NCI-H2107 treated with DMSO at 0.1 percent for 48 hours (cell line): Measurements from ENCODE around the gene USH2A.
"Not testable (repeated sequence)": the region's sequence is repeated elsewhere in the genome, so short reads cannot be mapped to it uniquely, and the experiment has no call there.

Source experiments
- DNase-seq: peaks from one replicate; lab custom pipeline; 2025; ENCODE audit not compliant: unreplicated experiment; lab: John Stamatoyannopoulos, UW

The USH2A gene

DNA sequence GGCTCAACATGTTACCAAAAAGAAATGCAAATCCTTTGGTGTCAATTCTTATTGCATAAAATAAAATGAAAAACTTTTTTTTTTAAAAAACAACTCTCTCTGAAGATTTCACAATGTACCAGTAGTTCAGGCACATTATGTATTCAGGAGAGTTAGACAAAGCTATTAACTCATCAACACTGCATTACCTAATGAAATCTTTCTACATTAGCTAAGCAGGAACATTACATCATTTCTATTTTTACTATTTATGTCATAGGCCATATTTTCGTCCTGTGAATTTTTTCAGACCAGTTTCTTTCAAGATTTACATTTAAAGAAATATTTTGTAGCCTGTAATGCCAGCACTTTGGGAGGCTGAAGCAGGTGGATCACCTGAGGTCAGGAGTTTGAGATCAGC is 366.2 kb downstream of the USH2A start:
- no peak for DNase-seq

DNA sequence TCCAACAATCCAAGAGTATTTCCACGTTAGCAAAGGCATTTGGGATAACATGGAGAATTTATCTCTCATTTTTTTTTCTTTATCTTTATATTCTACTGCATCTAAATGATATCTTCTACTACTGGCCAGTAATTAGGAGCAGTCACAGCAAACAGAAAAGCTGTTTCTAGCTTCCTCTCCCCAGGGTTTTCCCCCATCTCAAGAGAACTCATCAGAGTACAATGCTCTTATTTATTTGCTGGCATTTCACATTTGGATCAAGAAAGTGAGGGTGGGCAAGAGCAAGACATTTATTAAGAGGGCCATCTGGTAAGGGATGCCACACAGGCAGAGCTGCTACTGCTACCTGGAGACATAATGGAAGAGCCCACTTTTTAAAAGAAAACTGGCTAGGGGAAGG is 368.2 kb downstream of the USH2A start:
- no peak for DNase-seq

DNA sequence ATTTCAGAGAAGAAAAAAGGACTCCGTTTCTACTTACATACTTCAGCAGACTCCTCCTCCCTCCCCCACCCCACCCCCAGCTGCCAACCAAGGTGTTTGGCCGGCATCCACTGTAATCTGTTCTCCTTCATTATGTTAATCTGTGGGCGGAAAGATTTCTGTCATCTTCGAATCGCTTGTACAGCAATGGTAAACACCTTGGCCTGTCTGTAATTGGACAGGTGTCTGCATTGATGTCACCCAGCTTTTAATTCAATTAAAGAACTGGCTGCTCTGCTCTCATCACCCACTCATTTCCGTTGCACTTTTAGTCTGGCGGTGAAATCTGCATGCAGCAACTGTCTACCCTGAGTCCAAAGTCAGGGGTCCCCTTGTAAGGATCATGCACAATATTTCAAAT is 368.6 kb downstream of the USH2A start:
- peak; percentile 75 for DNase-seq

DNA sequence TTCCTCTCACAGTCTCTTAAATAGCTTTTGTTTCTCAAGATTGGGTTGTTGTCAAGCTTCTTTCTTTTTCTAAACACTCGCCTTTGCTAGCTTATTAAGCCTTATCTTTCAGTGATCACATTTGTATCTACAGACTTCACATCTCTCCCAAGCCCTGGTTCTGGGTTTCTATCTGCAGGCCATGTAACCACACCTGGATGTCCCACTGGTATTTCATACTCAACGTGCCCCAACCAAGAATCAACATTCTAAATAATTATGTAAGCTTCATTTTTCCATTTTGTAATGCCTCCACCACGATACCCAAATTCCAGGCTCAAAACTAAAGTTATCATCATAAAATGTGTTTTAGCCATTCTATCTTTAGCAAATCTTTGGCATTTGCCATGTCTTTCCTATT is 372.2 kb downstream of the USH2A start:
- DNase-seq = no peak

DNA sequence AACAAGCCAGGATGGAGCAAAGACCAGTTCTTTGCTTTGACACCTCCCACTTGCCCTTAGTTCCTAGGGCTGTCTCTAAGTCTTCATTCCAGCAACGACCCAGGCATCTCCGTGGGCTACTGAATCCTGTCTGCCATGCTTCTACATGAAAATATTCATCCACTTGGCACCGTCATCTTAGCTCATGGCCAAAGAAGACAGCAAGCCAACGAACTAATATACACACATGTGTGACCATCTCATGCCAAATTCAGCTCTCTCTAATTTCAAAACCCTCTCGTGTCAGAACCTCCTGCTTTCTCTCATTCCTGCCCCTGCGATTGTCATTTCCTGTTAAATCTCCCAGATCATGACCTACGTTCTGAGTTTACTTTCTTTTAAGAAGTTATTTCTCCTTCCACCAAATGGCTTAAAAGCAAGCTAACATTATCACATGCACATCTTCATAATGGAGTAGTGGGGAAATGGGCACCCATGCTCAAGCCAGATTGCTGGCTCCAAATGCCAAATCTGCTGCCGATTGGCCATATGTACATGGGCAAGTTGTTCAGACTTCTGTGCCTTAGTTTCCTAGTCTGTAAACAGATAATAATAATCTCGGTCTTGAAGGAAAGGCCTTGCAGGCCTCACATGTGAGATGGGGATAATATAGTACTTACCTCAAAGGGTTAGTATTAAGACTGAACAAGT is 373.4 kb downstream of the USH2A start:
- DNase-seq = no peak

DNA sequence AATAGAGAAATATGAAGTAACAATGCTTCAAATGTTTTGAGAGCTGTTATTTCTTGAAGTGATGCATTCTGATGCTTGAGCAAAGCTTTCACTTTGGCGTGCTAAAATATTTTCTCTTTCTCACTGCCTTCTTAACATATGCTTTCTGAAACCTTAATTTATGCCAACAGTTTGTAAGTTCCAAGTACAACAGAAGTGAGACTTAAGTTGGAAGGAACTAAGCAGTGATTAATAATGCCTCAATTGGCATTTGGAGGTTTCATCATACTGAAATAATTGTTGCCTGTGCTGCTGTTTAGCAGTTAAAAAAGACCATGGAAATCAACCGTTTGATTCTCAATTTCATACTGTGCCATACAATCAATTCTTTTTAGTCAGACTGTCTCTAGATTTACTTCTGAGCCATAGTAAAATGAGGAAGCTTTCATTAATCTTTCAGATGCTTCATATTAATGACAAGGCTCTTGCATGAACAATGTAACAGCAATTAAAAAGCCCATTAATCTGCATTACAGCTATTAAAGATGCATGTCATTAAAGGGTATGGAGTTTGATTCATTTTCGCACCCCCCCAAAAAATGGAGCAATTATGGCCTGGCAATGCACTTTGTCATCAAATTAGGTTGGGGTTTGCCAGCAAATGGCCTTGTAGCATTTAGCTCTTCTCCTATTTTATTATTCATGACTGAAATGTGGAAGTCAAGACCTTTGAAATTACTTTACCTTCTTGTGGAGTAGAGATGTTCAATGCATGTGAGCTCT is 375.3 kb downstream of the USH2A start:
- DNase-seq = no peak

DNA sequence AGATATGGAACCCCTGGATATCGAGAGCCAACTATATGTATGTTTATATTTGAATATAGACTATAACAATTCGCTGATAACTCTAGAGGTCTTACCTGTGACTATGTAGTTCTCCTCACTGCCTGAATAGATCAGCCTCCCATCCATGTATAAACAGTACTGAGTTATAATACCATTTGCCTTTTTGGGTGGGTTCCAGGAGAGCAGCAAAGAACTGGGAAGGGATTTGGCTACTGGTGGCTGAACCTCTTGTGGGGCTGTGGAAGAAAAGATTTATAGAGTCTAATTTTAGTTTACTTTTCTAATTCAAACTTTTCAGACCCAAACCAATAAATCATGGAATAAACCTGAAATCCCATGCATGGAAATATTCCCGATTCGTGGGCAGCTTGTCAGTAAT is 376.9 kb downstream of the USH2A start:
- no peak for DNase-seq

DNA sequence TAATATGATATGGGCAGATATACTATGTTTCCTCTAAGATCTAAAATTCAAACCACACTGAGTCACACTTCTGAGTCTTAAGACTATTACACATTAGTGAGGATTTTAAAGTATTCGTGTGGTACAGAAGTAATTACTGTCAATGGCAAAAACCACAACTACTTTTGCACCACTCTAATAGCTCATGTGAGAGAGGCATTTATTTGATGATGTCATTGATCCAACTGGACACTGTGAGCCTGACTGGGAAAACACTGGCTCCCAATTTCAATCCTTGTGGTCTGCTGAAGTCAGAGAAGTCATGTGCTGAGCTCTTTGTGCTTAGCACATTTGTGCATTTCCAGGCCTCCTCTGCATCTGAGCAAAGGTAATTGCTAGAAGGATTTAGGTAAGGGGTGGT is 377.8 kb downstream of the USH2A start:
- no peak for DNase-seq

DNA sequence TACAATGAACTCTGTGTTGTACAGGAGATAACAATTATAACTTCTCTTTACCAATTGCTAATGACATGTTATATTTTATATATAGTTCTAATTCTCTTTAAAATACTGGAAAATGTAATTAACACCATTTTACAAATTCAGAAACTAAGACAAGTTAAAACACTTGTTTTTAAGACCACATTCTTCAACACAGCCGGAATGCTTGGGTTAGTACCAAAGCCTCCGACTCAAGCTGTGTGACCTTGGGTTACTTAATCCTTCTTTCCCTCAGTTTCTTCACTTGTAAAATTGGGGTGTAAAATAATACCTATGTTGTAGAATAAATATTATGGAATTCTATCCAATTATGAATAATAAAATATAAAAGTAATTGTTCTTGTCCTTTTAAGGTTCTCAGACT is 378.7 kb downstream of the USH2A start:
- DNase-seq = no peak

DNA sequence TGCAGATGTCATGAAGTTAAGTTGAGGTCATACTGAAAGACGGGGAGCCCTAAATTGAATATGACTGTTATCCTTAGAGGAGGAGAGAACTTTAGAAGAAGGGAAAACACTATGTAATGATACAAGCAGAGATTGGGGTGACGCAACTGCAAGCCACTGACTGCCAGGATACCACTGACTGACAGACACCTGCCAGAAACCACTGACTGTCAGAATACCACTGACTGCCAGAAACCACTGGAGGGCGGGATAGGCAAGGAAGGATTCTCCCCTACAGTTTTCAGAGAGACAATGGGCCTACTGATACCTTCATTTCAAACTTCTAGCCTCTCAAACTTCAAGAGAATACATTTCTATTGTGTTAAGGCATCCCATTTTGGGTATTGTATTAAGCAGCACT is 388.7 kb downstream of the USH2A start:
- peak; percentile 80 for DNase-seq

DNA sequence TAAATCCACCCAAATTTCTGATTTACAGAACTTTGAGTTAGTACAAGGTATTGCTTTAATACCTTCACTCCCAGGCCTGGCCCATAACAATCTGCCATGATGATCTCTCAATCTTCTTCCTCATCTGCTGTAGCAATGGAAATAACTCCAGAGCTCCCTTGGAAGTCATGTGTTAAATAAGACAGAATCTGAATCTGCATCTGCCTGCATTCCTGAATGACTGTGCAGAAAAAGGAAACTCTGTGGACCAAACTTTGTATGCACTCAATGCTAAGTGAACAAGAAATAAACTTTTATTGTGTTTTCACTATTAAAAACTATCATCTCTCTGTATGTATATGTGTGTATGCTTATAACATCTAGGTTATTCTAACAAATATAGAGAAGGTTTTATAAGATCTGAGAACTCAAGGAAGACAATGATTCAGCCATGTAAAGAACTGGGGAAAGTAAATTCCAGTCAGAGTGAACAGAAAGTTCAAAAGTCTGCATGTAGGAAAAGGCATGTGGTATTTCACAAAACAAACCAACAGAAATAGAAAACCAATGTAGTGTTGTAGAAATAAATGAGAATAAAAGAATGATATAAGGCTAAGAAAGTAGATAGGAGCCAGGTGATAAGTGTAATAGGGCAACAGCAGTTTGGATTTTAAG is 390.2 kb downstream of the USH2A start:
- no peak for DNase-seq

DNA sequence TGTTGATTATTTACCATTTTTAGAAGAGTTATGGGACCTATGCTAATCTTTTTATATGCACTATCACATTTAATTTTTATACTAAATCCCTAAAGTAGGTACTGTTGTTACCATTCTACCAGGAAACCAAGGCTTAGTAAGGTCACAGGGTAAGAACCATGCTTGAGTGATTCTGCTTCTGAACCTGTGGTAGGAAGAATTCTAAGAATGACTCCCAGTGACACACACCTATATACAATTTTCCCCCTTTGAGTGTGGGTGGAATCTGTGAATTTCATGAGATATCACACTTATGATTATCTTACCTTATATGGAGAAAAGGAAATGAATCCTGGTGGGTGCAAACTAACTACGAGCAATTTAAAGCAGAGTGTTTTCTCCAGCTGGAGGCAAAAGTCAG is 391.0 kb downstream of the USH2A start:
- DNase-seq = no peak

DNA sequence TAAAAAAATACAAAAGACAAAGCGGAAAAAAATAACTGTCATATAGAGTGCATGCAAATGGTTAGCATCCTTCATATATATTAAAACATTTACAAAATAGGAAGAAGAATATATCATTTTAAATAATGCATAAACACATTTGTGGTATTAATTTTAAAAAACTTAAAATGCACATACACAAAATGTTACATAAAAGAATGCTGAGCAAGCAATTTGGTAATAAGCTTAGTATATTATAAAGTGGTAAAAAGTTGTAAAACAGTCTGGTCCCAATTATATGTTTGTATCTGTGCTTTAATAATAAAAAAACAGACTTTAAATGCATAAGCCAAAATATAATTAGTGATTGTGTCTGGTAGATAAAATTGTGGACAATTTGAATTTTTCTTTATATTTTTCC is 394.6 kb downstream of the USH2A start:
- DNase-seq = no peak

DNA sequence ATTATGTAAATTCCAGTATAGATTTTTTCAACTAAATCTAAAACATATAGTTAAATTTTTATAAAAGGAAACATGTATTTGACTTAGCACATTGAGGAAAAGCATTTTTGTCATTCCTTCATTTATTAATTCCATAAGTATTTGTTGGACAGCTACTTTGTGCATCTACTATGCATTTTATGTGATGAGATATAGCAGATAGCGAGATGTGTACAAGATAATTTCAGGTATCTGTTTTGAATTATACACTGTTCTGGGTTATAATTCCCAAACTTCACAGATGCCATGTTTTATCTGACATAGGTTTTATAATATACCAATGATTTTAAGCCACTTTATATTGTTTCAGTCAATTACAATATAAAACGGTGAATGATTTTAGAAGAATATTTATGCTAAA is 398.7 kb downstream of the USH2A start:
- DNase-seq = no peak

DNA sequence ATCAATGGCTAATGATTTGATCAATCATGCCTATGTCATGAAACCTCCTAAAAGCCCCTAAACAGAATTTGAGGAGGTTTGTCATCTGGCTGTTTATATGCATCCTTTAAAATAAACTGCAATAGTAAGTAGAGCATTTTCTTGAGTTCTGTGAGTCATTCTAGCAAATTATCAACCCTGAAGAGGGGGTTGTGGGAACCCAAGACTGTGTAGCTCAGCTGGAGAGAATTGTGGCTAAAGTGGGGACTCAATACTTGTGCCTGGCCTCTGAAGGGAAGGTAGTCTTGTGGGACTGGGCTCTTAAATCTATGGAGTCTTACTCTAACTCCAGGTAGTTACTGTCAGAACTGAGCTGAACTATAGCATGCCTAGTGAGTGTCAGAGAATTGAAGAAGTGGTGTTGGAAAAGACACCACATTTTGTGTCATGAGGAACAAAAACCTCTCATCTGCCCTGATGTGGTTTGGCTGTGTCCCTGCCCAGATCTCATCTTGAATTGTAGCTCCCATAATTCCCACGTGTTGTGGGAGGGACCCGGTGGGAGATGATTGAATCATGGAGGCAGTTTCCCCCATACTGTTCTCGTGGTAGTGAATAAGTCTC is 402.4 kb downstream of the USH2A start:
- DNase-seq = no peak

DNA sequence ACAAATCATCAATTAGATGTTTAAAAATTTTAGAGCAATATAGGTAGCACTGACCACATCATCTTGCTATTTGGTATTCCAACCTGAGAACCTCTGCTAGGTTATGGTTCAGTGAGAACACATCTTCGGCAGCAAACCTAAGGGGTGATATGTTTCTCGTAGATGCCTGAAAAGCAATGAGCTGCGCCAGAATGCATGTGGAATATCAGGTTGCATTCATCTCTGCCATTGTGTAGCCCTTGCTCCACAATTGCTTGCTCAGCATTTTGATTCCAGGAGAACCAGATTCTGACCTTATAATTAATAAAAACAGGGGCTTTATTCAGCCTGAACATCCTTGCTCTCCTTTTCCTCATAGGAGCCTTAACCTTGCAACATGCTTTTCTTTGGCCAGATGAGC is 408.1 kb downstream of the USH2A start:
- DNase-seq = no peak

DNA sequence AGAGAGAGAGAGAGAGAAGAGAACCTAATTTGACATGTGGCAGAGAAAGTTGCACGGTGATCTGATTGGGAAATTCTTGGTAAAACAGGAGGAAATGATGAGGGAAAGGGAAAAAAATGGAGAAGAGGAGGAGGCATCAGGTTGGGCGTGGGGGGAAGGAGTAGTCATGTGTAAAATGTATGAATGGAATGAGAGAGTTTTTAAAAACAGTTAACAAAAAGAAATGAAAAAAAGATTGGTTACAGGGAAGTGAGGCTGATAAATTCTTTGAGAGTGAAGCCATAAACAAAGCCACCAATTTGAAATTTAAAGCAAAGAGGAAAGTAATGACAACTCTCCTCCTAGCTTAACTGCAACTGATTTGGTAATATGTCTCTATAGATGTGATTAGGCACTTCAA is 409.2 kb downstream of the USH2A start:
- no peak for DNase-seq

DNA sequence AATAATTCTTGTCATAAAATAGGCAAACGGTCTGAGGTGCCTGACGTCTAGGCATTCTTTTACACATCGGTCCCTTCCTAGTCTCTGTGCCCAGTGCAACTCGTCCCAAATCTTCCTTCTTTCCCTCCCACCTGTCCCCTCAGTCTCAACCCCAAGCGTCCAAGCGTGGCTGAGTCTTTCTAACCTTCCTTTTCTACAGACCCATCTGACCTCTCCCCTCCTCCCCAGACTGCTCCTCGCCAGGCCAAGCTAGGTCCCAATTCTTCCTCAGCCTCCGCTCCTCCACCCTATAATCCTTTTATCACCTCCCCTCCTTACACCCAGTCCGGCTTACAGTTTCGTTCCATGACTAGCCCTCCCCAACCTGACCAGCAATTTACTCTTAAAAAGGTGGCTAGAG is 413.8 kb downstream of the USH2A start:
- not testable (repeated sequence) for DNase-seq

DNA sequence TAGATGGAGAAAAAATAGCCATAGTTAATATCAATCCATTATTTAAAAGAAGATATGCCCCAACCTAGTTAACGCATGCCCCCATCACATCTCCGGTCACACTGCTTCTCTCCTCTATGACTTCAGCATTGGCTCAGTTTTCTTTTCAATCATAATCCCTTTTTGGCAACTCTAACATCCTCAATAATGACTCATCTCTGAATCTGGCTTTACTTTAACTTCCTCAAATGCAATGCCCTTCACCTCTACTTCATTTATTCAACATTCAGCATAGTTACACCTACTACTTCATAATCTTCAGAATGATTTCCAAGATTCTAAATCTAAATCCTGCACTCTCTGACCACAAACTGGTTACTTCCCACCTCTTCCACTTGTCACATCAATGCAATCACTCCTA is 417.3 kb downstream of the USH2A start:
- DNase-seq = no peak

DNA sequence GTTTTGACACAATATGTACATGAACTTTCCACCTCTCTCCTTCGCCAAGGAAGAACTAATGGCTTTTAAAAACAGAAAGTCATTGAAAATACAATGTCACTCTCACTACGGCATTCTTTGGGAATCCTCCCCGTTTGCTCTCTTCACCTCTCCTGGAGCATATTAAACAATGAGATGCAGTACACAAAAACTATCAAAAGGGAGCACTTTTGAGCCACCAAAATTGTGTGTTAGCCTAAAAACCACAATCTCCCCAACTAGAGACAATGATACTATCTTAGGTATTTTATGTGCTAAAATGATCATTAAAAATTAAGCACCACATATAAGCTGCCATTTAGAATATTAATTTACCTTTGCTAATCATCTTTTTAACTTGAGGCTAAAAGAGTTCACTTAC is 430.6 kb downstream of the USH2A start:
- peak; percentile 71 for DNase-seq

DNA sequence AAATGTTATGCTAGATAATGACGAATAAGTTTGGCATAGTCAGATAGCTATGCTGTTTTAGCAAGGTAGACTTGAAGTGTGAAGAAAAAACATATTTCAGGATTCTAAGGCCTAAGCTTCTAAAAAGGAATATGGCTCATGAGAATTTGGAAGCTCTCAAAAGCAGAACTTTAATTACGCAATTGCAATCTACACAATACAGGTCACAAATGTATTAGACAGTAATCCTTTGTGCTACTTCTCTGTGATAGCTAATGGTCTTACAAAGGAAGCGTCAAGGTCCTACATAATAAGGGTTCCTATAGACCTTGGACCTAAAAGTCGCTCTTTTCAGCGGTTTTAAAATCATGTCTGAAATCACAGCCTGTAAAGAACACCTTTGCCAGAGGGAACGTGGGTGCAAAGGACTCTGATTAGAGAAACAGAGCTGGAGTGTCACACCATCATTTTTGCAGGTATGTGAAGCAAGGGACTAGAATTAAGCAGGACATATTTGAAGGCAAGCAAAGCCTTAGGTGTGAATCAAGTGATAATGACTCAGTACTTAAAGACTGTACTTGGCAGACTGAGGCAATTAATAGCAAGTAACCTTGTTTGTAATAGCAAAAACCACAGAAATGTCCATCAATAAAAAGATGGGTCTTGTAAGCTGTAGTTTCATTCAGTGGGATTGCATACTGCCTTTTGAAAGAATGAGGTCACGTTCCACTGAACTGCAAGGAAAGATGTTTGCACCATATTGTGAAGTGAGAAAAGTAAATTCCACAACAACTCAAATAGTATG is 436.0 kb downstream of the USH2A start:
- no peak for DNase-seq
